ENCODE results near the gene DCBLD1. TPM values are rescaled to one million over a fixed set of nuclear protein-coding genes. Genes with fewer than 3 reads are reported as not detected.
A peak's percentile ranks its signal among the peaks of the same experiment; 100 is the strongest.

Gene DCBLD1
- total and polyA plus RNA-seq, 2 of the 13 experiments (the other 11 are each of a cell fraction or from before 2014, with no cell fraction given), result 23.2 to 41.5 TPM

DNA sequence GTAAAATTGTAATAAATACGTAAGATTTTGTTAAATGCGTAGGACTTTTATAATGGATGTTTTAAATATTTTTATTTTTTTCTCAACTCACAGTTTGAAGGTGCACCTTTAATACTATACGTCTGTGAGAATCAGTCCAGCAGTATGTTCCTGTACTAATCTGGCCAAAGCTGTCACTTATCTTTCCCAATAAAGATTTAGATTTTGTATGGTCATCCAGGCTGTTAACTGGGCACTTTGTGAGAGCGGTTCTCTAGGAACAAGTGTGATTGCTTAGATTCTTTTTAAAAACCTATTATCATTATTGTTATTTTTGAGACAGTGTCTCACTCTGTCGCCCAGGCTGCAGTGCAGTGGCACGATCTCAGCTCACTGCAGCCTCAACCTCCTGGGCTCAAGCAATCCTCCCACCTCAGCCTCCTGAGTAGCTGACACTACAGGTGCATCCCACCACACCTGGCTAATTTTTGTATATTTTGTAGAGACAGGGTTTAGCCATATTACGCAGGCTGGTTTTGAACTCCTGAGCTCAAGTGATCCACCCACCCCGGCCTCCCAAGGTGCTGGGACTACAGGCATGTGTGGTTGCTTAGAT, 1.7 kb downstream of the DCBLD1 start (continued):
- no peak for TF ChIP-seq REST (IDR thresholded peaks at IDR 0.05; ENCODE audit: borderline replicate concordance in 1 of 2, low read depth in 1 of 2, low read length in 2 of 2)
- no peak for TF ChIP-seq ZNF883 (CRISPR knock-in tag; IDR thresholded peaks at IDR 0.05; ENCODE audit: not compliant biosample characterization)
- TF ChIP-seq ZNF44 (CRISPR knock-in tag; IDR thresholded peaks at IDR 0.05), result peak; percentile 33; the same call in 1 of the 2 replicates
- no peak for TF ChIP-seq ERF (CRISPR knock-in tag; IDR thresholded peaks at IDR 0.05)
- TF ChIP-seq, protein P1, sequence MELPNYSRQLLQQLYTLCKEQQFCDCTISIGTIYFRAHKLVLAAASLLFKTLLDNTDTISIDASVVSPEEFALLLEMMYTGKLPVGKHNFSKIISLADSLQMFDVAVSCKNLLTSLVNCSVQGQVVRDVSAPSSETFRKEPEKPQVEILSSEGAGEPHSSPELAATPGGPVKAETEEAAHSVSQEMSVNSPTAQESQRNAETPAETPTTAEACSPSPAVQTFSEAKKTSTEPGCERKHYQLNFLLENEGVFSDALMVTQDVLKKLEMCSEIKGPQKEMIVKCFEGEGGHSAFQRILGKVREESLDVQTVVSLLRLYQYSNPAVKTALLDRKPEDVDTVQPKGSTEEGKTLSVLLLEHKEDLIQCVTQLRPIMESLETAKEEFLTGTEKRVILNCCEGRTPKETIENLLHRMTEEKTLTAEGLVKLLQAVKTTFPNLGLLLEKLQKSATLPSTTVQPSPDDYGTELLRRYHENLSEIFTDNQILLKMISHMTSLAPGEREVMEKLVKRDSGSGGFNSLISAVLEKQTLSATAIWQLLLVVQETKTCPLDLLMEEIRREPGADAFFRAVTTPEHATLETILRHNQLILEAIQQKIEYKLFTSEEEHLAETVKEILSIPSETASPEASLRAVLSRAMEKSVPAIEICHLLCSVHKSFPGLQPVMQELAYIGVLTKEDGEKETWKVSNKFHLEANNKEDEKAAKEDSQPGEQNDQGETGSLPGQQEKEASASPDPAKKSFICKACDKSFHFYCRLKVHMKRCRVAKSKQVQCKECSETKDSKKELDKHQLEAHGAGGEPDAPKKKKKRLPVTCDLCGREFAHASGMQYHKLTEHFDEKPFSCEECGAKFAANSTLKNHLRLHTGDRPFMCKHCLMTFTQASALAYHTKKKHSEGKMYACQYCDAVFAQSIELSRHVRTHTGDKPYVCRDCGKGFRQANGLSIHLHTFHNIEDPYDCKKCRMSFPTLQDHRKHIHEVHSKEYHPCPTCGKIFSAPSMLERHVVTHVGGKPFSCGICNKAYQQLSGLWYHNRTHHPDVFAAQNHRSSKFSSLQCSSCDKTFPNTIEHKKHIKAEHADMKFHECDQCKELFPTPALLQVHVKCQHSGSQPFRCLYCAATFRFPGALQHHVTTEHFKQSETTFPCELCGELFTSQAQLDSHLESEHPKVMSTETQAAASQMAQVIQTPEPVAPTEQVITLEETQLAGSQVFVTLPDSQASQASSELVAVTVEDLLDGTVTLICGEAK (IDR thresholded peaks at IDR 0.05), result peak; percentile 47
- TF ChIP-seq, protein P1 (CRISPR knock-in tag; IDR thresholded peaks at IDR 0.05), result peak; percentile 90
- TF ChIP-seq ZNF687 (CRISPR knock-in tag; IDR thresholded peaks at IDR 0.05), result no peak
- TF ChIP-seq, protein P2, sequence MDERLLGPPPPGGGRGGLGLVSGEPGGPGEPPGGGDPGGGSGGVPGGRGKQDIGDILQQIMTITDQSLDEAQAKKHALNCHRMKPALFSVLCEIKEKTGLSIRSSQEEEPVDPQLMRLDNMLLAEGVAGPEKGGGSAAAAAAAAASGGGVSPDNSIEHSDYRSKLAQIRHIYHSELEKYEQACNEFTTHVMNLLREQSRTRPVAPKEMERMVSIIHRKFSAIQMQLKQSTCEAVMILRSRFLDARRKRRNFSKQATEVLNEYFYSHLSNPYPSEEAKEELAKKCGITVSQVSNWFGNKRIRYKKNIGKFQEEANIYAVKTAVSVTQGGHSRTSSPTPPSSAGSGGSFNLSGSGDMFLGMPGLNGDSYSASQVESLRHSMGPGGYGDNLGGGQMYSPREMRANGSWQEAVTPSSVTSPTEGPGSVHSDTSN (CRISPR knock-in tag; IDR thresholded peaks at IDR 0.05), result no peak
- 0 out of 2 replicates have a peak, but pooled peaks have one; percentile 17 for TF ChIP-seq ZNF121 (CRISPR knock-in tag; IDR thresholded peaks at IDR 0.05)
- peak; percentile 61 for TF ChIP-seq ZMYM3 (CRISPR knock-in tag; IDR thresholded peaks at IDR 0.05)
